ENCODE measurements around the gene DERL2. TPM values are rescaled to one million over a fixed set of nuclear protein-coding genes. Genes with fewer than 3 reads are reported as not detected.
"Not testable (repeated sequence)": the region's sequence is repeated elsewhere in the genome, so short reads cannot be mapped to it uniquely, and the experiment has no call there.

The DERL2 gene
- total RNA-seq, 1 donor from 2014 or later = 83.4 TPM

DNA sequence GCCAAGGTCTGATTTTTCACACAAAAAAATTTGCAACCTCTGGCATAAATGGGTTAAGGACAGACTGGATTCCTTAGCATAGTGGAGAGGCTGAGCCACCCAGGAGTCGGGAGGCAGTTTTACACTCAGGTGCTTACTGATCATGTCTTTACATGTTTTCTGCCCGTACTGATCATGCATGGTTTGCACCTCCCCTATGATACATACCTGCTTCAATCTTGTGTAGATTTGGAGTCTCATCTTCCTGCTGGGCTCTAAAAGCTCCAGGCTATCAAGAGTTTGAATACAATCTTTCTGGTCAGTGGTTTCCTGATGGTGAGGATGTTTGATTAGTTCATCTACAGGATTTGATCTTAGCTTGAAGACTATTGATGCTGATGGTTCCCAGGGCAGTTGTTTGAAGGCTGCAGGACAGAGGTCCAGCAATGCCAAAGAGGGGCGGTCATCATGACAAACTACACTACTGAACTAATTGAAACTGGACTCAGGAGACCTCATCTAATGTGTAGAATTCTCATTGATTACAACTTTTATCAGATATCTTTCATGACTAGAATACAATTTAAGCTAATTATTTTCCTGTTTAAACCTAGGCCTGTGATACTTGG lies 53.9 kb downstream of the DERL2 start:
- Mint-ChIP-seq H3K27ac (ENCODE audit: unreplicated experiment) (no peak overlapping the region), H3K4me3 (ENCODE audit: unreplicated experiment) (peak overlapping the region; percentile 47), H3K4me1 (ENCODE audit: unreplicated experiment) (no peaks in the 10 kb centered on the region), H3K36me3 (ENCODE audit: low read depth, unreplicated experiment) (peaks cover 50% of the 10 kb centered on the region), H3K9me3 (ENCODE audit: unreplicated experiment) (no peaks in the 10 kb centered on the region), H3K27me3 (ENCODE audit: unreplicated experiment) (peaks cover 4% of the 10 kb centered on the region)
- TF ChIP-seq, protein P1, sequence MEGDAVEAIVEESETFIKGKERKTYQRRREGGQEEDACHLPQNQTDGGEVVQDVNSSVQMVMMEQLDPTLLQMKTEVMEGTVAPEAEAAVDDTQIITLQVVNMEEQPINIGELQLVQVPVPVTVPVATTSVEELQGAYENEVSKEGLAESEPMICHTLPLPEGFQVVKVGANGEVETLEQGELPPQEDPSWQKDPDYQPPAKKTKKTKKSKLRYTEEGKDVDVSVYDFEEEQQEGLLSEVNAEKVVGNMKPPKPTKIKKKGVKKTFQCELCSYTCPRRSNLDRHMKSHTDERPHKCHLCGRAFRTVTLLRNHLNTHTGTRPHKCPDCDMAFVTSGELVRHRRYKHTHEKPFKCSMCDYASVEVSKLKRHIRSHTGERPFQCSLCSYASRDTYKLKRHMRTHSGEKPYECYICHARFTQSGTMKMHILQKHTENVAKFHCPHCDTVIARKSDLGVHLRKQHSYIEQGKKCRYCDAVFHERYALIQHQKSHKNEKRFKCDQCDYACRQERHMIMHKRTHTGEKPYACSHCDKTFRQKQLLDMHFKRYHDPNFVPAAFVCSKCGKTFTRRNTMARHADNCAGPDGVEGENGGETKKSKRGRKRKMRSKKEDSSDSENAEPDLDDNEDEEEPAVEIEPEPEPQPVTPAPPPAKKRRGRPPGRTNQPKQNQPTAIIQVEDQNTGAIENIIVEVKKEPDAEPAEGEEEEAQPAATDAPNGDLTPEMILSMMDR (IDR thresholded peaks at IDR 0.05; ENCODE audit: unreplicated experiment) = no peak
- DNase-seq (ENCODE audit: low spot score) = no peak

DNA sequence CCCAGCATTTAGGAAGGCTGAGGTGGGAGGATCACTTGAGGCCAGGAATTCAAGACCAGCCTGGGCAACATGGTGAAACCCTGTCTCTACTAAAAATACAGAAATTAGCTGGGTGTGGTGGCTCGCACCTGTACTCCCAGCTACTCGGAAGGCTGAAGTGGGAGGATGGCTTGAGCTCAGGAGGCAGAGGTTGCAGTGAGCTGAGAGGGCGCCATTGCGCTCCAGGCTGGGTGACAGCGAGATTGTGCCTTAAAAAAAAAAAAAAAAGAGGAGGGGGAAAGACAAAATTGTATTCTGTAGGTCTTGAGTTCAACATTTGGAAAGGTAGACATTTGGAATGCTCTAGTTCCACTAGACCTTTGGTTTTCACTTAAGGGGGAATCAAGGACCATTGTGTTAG lies 54.7 kb downstream of the DERL2 start:
- not testable (repeated sequence) for H3K4me1 Mint-ChIP-seq (ENCODE audit: unreplicated experiment); DNase-seq (ENCODE audit: low spot score); H3K9me3 Mint-ChIP-seq (ENCODE audit: unreplicated experiment); H3K27ac Mint-ChIP-seq (ENCODE audit: unreplicated experiment); H3K27me3 Mint-ChIP-seq (ENCODE audit: unreplicated experiment)
- peak overlapping the region; percentile 3 for H3K4me3 Mint-ChIP-seq (ENCODE audit: unreplicated experiment)
- H3K36me3 Mint-ChIP-seq (ENCODE audit: low read depth, unreplicated experiment) = peaks cover 47% of the 10 kb centered on the region

DNA sequence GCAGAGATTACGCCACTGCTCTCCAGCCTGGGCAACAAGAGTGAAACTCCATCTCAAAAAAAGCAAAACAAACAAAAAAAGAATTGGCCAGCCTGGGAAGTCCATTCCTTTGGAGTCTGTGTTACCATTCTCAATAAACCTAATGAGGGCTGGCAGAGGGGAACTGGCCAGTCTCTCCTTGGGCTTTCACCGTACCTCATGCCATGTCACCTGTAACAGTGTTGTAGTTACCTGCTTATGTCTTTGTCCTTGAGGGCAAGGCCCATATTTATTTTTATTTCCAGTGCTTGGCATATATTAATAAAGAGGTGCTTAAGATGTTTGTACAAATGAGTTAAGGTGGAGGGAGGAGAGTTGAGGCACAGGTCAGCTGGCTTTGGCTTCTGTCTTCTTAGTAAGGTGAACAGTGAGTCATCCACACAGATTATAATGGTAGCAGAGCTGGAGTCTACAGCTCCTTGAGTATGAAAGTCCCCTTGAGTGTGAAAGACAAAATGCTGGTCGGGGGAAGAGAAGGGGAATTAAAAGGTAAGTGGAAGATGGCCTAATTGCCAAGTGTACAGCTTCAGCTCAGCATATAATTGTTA lies 55.5 kb downstream of the DERL2 start:
- Mint-ChIP-seq H3K4me3 (ENCODE audit: unreplicated experiment) (peak overlapping the region; percentile 74), H3K36me3 (ENCODE audit: low read depth, unreplicated experiment) (peaks cover 54% of the 10 kb centered on the region), H3K9me3 (ENCODE audit: unreplicated experiment) (no peaks in the 10 kb centered on the region), H3K27ac (ENCODE audit: unreplicated experiment) (peak overlapping the region; percentile 68), H3K27me3 (ENCODE audit: unreplicated experiment) (peaks cover 4% of the 10 kb centered on the region), H3K4me1 (ENCODE audit: unreplicated experiment) (no peaks in the 10 kb centered on the region)
- no peak for DNase-seq (ENCODE audit: low spot score)
- TF ChIP-seq, protein P1 (IDR thresholded peaks at IDR 0.05; ENCODE audit: unreplicated experiment) = no peak

DNA sequence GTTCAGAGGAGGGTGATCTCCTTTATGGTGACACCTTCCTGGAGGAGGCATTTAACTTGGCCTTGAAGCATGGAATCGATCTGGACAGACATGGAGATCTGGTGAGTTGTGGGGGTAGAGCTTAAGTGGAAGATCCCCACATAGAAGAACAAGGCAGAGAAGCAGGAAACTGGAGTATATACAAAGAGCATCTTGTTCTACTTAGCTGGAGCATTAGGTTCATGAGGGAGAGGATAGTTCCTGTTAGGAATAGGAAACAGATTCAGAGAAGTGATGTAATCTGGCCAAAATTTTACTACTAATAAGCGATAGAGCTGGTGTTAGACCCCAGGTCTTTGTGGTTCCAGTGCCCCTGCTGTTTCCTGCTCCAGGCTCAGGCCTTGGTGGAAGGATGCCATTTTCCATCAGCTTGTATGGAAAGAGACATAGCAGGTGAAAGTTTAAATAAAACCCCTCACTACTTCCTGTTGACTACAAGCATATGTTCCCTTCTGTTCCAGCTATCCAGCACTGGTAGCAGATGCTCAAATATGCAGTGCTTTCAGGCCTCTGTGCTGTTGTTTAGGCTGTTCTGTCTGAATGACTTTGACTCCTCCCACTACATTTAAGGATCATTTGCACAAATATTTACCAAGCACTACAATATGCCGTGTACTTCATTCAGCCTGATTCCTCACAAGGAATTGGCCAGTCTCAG lies 56.6 kb downstream of the DERL2 start:
- DNase-seq (ENCODE audit: low spot score) = no peak
- H3K9me3 Mint-ChIP-seq (ENCODE audit: unreplicated experiment) = no peaks in the 10 kb centered on the region
- peaks cover 55% of the 10 kb centered on the region for H3K36me3 Mint-ChIP-seq (ENCODE audit: low read depth, unreplicated experiment)
- H3K4me3 Mint-ChIP-seq (ENCODE audit: unreplicated experiment) = peak overlapping the region; percentile 3
- TF ChIP-seq, protein P1 (IDR thresholded peaks at IDR 0.05; ENCODE audit: unreplicated experiment) = no peak
- peaks cover 4% of the 10 kb centered on the region for H3K27me3 Mint-ChIP-seq (ENCODE audit: unreplicated experiment)
- H3K27ac Mint-ChIP-seq (ENCODE audit: unreplicated experiment) = peak overlapping the region; percentile 59
- no peaks in the 10 kb centered on the region for H3K4me1 Mint-ChIP-seq (ENCODE audit: unreplicated experiment)

DNA sequence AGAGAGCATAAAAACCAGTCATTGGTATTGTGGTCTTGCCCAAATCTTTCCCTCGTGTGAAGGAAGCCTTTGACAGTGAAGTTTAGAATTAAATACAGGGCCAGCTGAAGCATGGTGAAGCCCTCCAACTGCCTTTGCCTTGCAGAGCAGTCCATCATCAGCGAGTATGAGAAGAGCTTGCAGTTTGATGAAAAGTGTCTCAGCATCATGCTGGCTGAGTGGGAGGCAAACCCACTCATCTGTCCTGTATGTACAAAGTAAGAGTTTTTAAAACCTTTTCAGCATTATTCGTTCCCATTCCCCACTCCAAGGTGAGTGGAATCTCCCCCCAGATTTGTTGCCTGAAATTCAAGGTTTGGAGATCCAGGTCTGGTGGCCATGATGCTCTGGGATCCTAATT lies 60.2 kb downstream of the DERL2 start:
- Mint-ChIP-seq H3K9me3 (ENCODE audit: unreplicated experiment) (no peaks in the 10 kb centered on the region), H3K4me1 (ENCODE audit: unreplicated experiment) (peaks cover 6% of the 10 kb centered on the region), H3K27ac (ENCODE audit: unreplicated experiment) (no peak overlapping the region), H3K27me3 (ENCODE audit: unreplicated experiment) (peaks cover 4% of the 10 kb centered on the region), H3K4me3 (ENCODE audit: unreplicated experiment) (peak overlapping the region; percentile 6), H3K36me3 (ENCODE audit: low read depth, unreplicated experiment) (peaks cover 29% of the 10 kb centered on the region)
- DNase-seq (ENCODE audit: low spot score) = no peak
- TF ChIP-seq, protein P1 (IDR thresholded peaks at IDR 0.05; ENCODE audit: unreplicated experiment) = no peak
